Adrenal gland (tissue), 12 donors: Measurements from ENCODE around the gene RRAGB. TPM values are rescaled to one million over a fixed set of nuclear protein-coding genes. Genes with fewer than 3 reads are reported as not detected.

Source experiments
- DNase-seq, 7 donors: peaks; one replicate each; pipeline ENCODE4 v3.0.0-alpha.2; 2019 to 2020
- H3K27ac ChIP-seq, 5 donors: fragments of 200-600 bp; sonication (generic) in 4 of 5; 1 replicate in 3 of 5; 2 replicates in 2 of 5; pipeline versions ENCODE4 v1.5.1 to v1.8.0; 2016 to 2020; ENCODE audit warnings: mild to moderate bottlenecking in 1 of 5
- H3K27me3 ChIP-seq: fragments of 200-600 bp; 2 replicates; pipeline ENCODE4 v1.8.0; 2021
- H3K36me3 ChIP-seq, 2 donors: fragments of 200-600 bp; replicated peaks in 1 of 2; 1 replicate in 1 of 2; 2 replicates in 1 of 2; pipeline versions ENCODE4 v1.5.1 to v1.8.0; 2018 to 2022
- H3K4me1 ChIP-seq, 2 donors: fragments of 200-600 bp; replicated peaks in 1 of 2; 1 replicate in 1 of 2; 2 replicates in 1 of 2; pipeline versions ENCODE4 v1.5.1 to v1.8.0; 2018 to 2021
- H3K4me3 ChIP-seq, 4 donors: fragments of 200-600 bp; sonication (generic) in 3 of 4; one replicate each; pipeline ENCODE4 v1.5.1; 2016 to 2018
- H3K9me3 ChIP-seq, 3 donors: fragments of 200-600 bp; sonication (generic) in 1 of 3; replicated peaks in 1 of 3; 1 replicate in 2 of 3; 2 replicates in 1 of 3; pipeline versions ENCODE4 v1.5.1 to v1.8.0; 2016 to 2021
- CTCF ChIP-seq, 6 experiments: fragments of 450-650 bp in 4 of 6; fragments of 200-600 bp in 2 of 6; sonication (generic) in 1 of 6; IDR thresholded peaks; 1 replicate in 5 of 6; 2 replicates in 1 of 6; pipeline versions ENCODE4 v1.5.1 to v1.8.0; 2016 to 2021; ENCODE audit warnings: antibody characterized with exemption in 6 of 6, mild to moderate bottlenecking in 2 of 6, moderate library complexity in 1 of 6
- POLR2A ChIP-seq, 2 donors: fragments of 450-650 bp; IDR thresholded peaks; one replicate each; pipeline ENCODE4 v1.6.1; 2017; ENCODE audit warnings: antibody characterized with exemption in 2 of 2, mild to moderate bottlenecking in 2 of 2, moderate library complexity in 1 of 2
- WGBS, 4 donors: extraction: QIAGEN DNeasy Blood & Tissue Kit in 2 of 4; methylation state at CpG; one replicate each; pipeline versions ENCODE4 v1.1.5 to v1.1.7; 2013 to 2017; 5-methylcytosine and 5-hydroxymethylcytosine counted together
- intact Hi-C, 2 donors: fragments of 100-400 bp; cut with DNase I; formaldehyde crosslinking; loops; one replicate each; pipeline versions ENCODE4 v1.14.1 to v1.15.0; 2022 to 2023
- polyA plus RNA-seq, 3 donors: library from polyadenylated mRNA; stranded (reverse); fragments of 200-250 nt in 2 of 3; fragments of 350-450 nt in 1 of 3; fragmentation: Illumina TruSeq in 1 of 3; extraction: RNeasy Lipid Tissue Mini Kit (QIAGEN cat#74804) in 1 of 3; gene quantifications; one replicate each; pipeline ENCODE4 v1.2.3, GENCODE V29; 2013 to 2014
- total RNA-seq, 9 donors: library from RNA; depleted of rRNA in 4 of 9; stranded (reverse); fragments of >200 nt in 4 of 9; fragments of 120-200 nt in 1 of 9; fragmentation: NEBNext Ultra II Directional in 1 of 9; extraction: Animal tissue kit (Norgen Biotek cat#: 25700) in 1 of 9; gene quantifications; one replicate each; pipeline versions ENCODE4 v1.1.0 to v1.2.4, GENCODE V29; 2013 to 2023
- donor health status: healthy with polysubstance abuse.
- donor health status: Bipolar disorder and iron deficiency.
- donor health status: DM: yes; HTN: yes; CAD: no.
- donor health status: DM: no; HTN: no; CAD: no.
- donor health status: DM: no; HTN: no; CAD: no.
- donor health status: DM: yes; HTN: yes; CAD: no.

RRAGB gene
- total and polyA plus RNA-seq, 12 donors = 12.6 to 215 (median 23.0) TPM

GRCh38 chrX:55787063-55787462 lies 69.5 kb downstream of the RRAGB start:
- no peak for DNase-seq
- Histone ChIP-seq H3K4me1 (no peaks in the 10 kb centered on the region), H3K27ac (no peak overlapping the region), H3K4me3 (no peak overlapping the region), H3K27me3 (no peaks in the 10 kb centered on the region), H3K36me3 (no peaks in the 10 kb centered on the region), H3K9me3 (no peaks in the 10 kb centered on the region)
- TF ChIP-seq POLR2A (IDR thresholded peaks at IDR 0.05) (no peak), CTCF (IDR thresholded peaks at IDR 0.05) (no peak)
- intact Hi-C loops = no loop called here

GRCh38 chrX:55787727-55788126 lies 70.2 kb downstream of the RRAGB start:
- Histone ChIP-seq H3K4me3 (no peak overlapping the region), H3K27ac (no peak overlapping the region), H3K27me3 (no peaks in the 10 kb centered on the region), H3K9me3 (no peaks in the 10 kb centered on the region), H3K4me1 (no peaks in the 10 kb centered on the region), H3K36me3 (no peaks in the 10 kb centered on the region)
- no peak for TF ChIP-seq CTCF (IDR thresholded peaks at IDR 0.05)
- TF ChIP-seq POLR2A (IDR thresholded peaks at IDR 0.05) = no peak
- intact Hi-C loops = no loop called here
- no peak for DNase-seq
- WGBS, 4 donors = 50 to 86% (median 59%) methylated on average over 2 of the region's 2 CpGs

- no peak overlapping the region for H3K27ac ChIP-seq
- H3K27me3 ChIP-seq = no peaks in the 10 kb centered on the region
- DNase-seq = no peak
- no peaks in the 10 kb centered on the region for H3K9me3 ChIP-seq
- H3K4me3 ChIP-seq = no peak overlapping the region
- TF ChIP-seq POLR2A (IDR thresholded peaks at IDR 0.05) = no peak
- no peaks in the 10 kb centered on the region for H3K36me3 ChIP-seq
- WGBS, 4 donors = 87 to 97% (median 92%) methylated on average over 1 of the region's 1 CpG
- intact Hi-C loops = no loop called here
- no peaks in the 10 kb centered on the region for H3K4me1 ChIP-seq
Measured at GRCh38 chrX:55794405-55794804, 76.9 kb downstream of the RRAGB start.

GRCh38 chrX:55796496-55796895 lies 78.9 kb downstream of the RRAGB start:
- intact Hi-C loops = no loop called here

More at GRCh38 chrX:55796496-55796895, 78.9 kb downstream of the RRAGB start:
- Histone ChIP-seq H3K27ac (no peak overlapping the region), H3K9me3 (no peaks in the 10 kb centered on the region), H3K4me3 (no peak overlapping the region), H3K27me3 (no peaks in the 10 kb centered on the region), H3K36me3 (no peaks in the 10 kb centered on the region), H3K4me1 (no peaks in the 10 kb centered on the region)
- WGBS, 4 donors = 33 to 64% (median 51%) methylated on average over 3 of the region's 3 CpGs
- DNase-seq = no peak
- TF ChIP-seq CTCF (IDR thresholded peaks at IDR 0.05) (no peak), POLR2A (IDR thresholded peaks at IDR 0.05) (no peak)
